SH-SY5Y (cell line): Measurements from ENCODE around the gene NEK6.

Source experiments
- GATA2 ChIP-seq: IDR thresholded peaks from 2 replicates; pipeline ENCODE4 v1.6.1; 2011; ENCODE audit warnings: mild to moderate bottlenecking, low read depth, low read length
- GATA3 ChIP-seq: IDR thresholded peaks from 2 replicates; pipeline ENCODE4 v1.6.1; 2011; ENCODE audit warnings: low read depth, mild to moderate bottlenecking, low read length, moderate library complexity

- no peak for TF ChIP-seq GATA2
- no peak for TF ChIP-seq GATA3
Measured at GRCh38 chr9:124296094-124296493, 38.3 kb downstream of the NEK6 start.
